SU-DHL-6 (cell line): ENCODE results near the gene FGFRL1.

Experiments used
- EZH2phosphoT487 ChIP-seq: fragments of 200-600 bp; sonication (generic), shearing (Covaris generic); conservative IDR thresholded peaks from 2 replicates; pipeline ENCODE4 v1.6.1; 2018; ENCODE audit warnings: mild to moderate bottlenecking, antibody characterized with exemption, low read length, moderate library complexity, mixed read lengths
- TF ChIP-seq, protein P1 (sequence below): fragments of 200-600 bp; sonication (generic); IDR thresholded peaks from one replicate; pipeline ENCODE4 v1.5.1; 2017; ENCODE audit warnings: antibody characterized with exemption, mild to moderate bottlenecking, low read length, moderate library complexity; ENCODE audit not compliant: insufficient read depth, poor library complexity, severe bottlenecking

DNA sequence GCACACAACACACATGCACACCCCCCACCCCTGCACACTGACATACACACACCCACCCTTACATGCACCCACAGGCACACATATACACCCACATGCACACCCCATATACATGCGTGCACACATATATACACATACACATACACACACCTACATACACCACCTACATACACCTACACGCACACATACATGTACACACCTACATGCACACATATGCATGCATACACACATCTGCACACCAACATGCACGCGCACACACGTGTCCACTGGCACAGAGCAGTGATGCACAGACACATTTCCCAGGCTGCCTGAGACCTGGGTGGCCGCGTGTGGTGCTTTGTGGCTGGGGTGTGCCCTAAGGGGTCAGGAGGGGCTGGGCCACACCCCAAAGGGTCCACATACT lies 31.7 kb downstream of the FGFRL1 start:
- TF ChIP-seq, protein P1, sequence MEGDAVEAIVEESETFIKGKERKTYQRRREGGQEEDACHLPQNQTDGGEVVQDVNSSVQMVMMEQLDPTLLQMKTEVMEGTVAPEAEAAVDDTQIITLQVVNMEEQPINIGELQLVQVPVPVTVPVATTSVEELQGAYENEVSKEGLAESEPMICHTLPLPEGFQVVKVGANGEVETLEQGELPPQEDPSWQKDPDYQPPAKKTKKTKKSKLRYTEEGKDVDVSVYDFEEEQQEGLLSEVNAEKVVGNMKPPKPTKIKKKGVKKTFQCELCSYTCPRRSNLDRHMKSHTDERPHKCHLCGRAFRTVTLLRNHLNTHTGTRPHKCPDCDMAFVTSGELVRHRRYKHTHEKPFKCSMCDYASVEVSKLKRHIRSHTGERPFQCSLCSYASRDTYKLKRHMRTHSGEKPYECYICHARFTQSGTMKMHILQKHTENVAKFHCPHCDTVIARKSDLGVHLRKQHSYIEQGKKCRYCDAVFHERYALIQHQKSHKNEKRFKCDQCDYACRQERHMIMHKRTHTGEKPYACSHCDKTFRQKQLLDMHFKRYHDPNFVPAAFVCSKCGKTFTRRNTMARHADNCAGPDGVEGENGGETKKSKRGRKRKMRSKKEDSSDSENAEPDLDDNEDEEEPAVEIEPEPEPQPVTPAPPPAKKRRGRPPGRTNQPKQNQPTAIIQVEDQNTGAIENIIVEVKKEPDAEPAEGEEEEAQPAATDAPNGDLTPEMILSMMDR: no peak
- TF ChIP-seq EZH2phosphoT487: no peak
